Right cardiac atrium (tissue), 5 donors: ENCODE results near the gene SIGLEC11. TPM values are rescaled to one million over a fixed set of nuclear protein-coding genes. Genes with fewer than 3 reads are reported as not detected.
"Not testable (repeated sequence)": the region's sequence is repeated elsewhere in the genome, so short reads cannot be mapped to it uniquely, and the experiment has no call there.

ENCODE experiments used
- ATAC-seq, 2 donors: fragments of 200-7000 bp; cut with Tn5 transposase; one replicate each; pipeline versions ENCODE4 v1.8.0 to v1.9.1; 2020; ENCODE audit warnings: moderate library complexity in 2 of 2, mild to moderate bottlenecking in 1 of 2
- DNase-seq, 3 donors: peaks; one replicate each; pipeline ENCODE4 v3.0.0-alpha.2; 2020
- H3K27ac ChIP-seq: one replicate; pipeline ENCODE4 v1.5.1; 2013; ENCODE audit warnings: mild to moderate bottlenecking, low read length, control low read depth, moderate library complexity
- H3K27me3 ChIP-seq: one replicate; pipeline ENCODE4 v1.6.1; 2013; ENCODE audit not compliant: control insufficient read depth, insufficient read depth
- H3K4me1 ChIP-seq: one replicate; pipeline ENCODE4 v1.6.1; 2013; ENCODE audit warnings: low read length; ENCODE audit not compliant: control insufficient read depth, insufficient read depth
- H3K4me3 ChIP-seq: one replicate; pipeline ENCODE4 v1.5.1; 2013; ENCODE audit warnings: low read length, control low read depth
- H3K9me3 ChIP-seq: one replicate; pipeline ENCODE4 v1.6.1; 2013; ENCODE audit warnings: low read length; ENCODE audit not compliant: control insufficient read depth
- WGBS: extraction: QIAGEN DNeasy Blood & Tissue Kit; methylation state at CpG from one replicate; pipeline ENCODE4 v1.1.7; 2013; 5-methylcytosine and 5-hydroxymethylcytosine counted together
- intact Hi-C, 4 donors: fragments of 100-400 bp; cut with DNase I; formaldehyde crosslinking; loops; one replicate each; pipeline versions ENCODE4 v1.11.0 to v1.14.0; 2022 to 2023
- polyA plus RNA-seq: library from polyadenylated mRNA; stranded (reverse); fragments of 200-250 nt; gene quantifications from one replicate; pipeline ENCODE4 v1.2.3, GENCODE V29; 2013
- total RNA-seq, 4 donors: library from RNA; stranded (reverse); fragmentation: NEBNext Ultra II Directional; extraction: Animal tissue kit (Norgen Biotek cat#: 25700); gene quantifications; one replicate each; pipeline ENCODE4 v1.2.1, GENCODE V29; 2021
- donor health status: healthy with polysubstance abuse.
- donor health status: DM: no; HTN: yes; CAD: no.
- donor health status: DM: no; HTN: no; CAD: no.
- donor health status: DM: no; HTN: yes; CAD: no; lungs with severe emphysema.
- donor health status: DM: yes; HTN: yes; CAD: no.

SIGLEC11 gene
- total and polyA plus RNA-seq, 5 donors: 0.64 to 1.6 (median 1.3) TPM

- no peak for ATAC-seq
- WGBS: 84% methylated on average over 13 of the region's 13 CpGs
- Histone ChIP-seq H3K9me3 (no peaks in the 10 kb centered on the region), H3K27ac (no peak overlapping the region), H3K4me3 (no peak overlapping the region), H3K27me3 (no peaks in the 10 kb centered on the region), H3K4me1 (no peaks in the 10 kb centered on the region)
- intact Hi-C loops: no loop called here
- no peak for DNase-seq
Observed at GRCh38 chr19:49950956-49951526, 9.9 kb downstream of the SIGLEC11 start.

- no peak for ATAC-seq
- H3K4me3 ChIP-seq: no peak overlapping the region
- no peaks in the 10 kb centered on the region for H3K4me1 ChIP-seq
- no peaks in the 10 kb centered on the region for H3K9me3 ChIP-seq
- no peak for DNase-seq
- H3K27ac ChIP-seq: no peak overlapping the region
- intact Hi-C loops: no loop called here
- no peaks in the 10 kb centered on the region for H3K27me3 ChIP-seq
- 85% methylated on average over 5 of the region's 5 CpGs for WGBS
Observed at GRCh38 chr19:49950590-49950948, 10.4 kb downstream of the SIGLEC11 start.

GRCh38 chr19:49949742-49950589 lies 11.0 kb downstream of the SIGLEC11 start:
- ATAC-seq: no peak
- Histone ChIP-seq H3K27me3 (no peaks in the 10 kb centered on the region), H3K4me3 (no peak overlapping the region), H3K4me1 (no peaks in the 10 kb centered on the region), H3K9me3 (no peaks in the 10 kb centered on the region), H3K27ac (no peak overlapping the region)
- intact Hi-C loops: no loop called here
- DNase-seq: no peak
- WGBS: 71% methylated on average over 11 of the region's 11 CpGs

- Histone ChIP-seq H3K27me3 (no peaks in the 10 kb centered on the region), H3K9me3 (no peaks in the 10 kb centered on the region), H3K4me3 (no peak overlapping the region), H3K27ac (no peak overlapping the region), H3K4me1 (no peaks in the 10 kb centered on the region)
- WGBS: 84% methylated on average over 8 of the region's 8 CpGs
- DNase-seq (no peak), ATAC-seq (no peak)
- intact Hi-C loops: no loop called here
Observed at GRCh38 chr19:49946415-49946814, 14.6 kb downstream of the SIGLEC11 start.

- H3K9me3 ChIP-seq, H3K4me1 ChIP-seq, intact Hi-C loops, ATAC-seq, H3K27ac ChIP-seq, H3K27me3 ChIP-seq, H3K4me3 ChIP-seq, DNase-seq: not testable (repeated sequence)
- WGBS: 80% methylated on average over 5 of the region's 5 CpGs
Observed at GRCh38 chr19:49944567-49944966, 16.4 kb downstream of the SIGLEC11 start.

GRCh38 chr19:49940482-49940791 lies 20.5 kb downstream of the SIGLEC11 start:
- no peak overlapping the region for H3K4me3 ChIP-seq
- H3K4me1 ChIP-seq: no peaks in the 10 kb centered on the region
- ATAC-seq: no peak
- H3K9me3 ChIP-seq: no peaks in the 10 kb centered on the region
- no peak overlapping the region for H3K27ac ChIP-seq
- intact Hi-C loops: no loop called here
- WGBS: 90% methylated on average over 5 of the region's 5 CpGs
- no peaks in the 10 kb centered on the region for H3K27me3 ChIP-seq
- DNase-seq: no peak

GRCh38 chr19:49939721-49940481 lies 21.1 kb downstream of the SIGLEC11 start:
- Histone ChIP-seq H3K27me3 (no peaks in the 10 kb centered on the region), H3K4me1 (no peaks in the 10 kb centered on the region), H3K9me3 (no peaks in the 10 kb centered on the region), H3K4me3 (no peak overlapping the region), H3K27ac (no peak overlapping the region)
- no peak for DNase-seq
- 75% methylated on average over 7 of the region's 7 CpGs for WGBS
- intact Hi-C loops: loop anchor here in 3 of 4 donors (2.0 to 5.0 kb wide), 2 partner anchors 42 to 43 kb away; no protein-coding TSS in a partner anchor
- ATAC-seq: no peak

GRCh38 chr19:49938662-49939061 lies 22.3 kb downstream of the SIGLEC11 start:
- no peaks in the 10 kb centered on the region for H3K27me3 ChIP-seq
- H3K27ac ChIP-seq: no peak overlapping the region
- intact Hi-C loops: loop anchor here in 3 of 4 donors (2.0 to 5.0 kb wide), 2 partner anchors 44 kb away; no protein-coding TSS in a partner anchor
- ATAC-seq (no peak), DNase-seq (no peak)
- no peaks in the 10 kb centered on the region for H3K9me3 ChIP-seq
- no peak overlapping the region for H3K4me3 ChIP-seq
- WGBS: 62% methylated on average over 4 of the region's 4 CpGs
- no peaks in the 10 kb centered on the region for H3K4me1 ChIP-seq

- Histone ChIP-seq H3K4me3 (no peak overlapping the region), H3K4me1 (no peaks in the 10 kb centered on the region), H3K27ac (no peak overlapping the region), H3K27me3 (no peaks in the 10 kb centered on the region), H3K9me3 (no peaks in the 10 kb centered on the region)
- 19% methylated on average over 35 of the region's 35 CpGs for WGBS
- DNase-seq: peak; percentile 78 to 91 (median 89)
- ATAC-seq: peak; percentile 85 to 87
- intact Hi-C loops: loop anchor here (1.0 to 5.0 kb wide), 3 partner anchors 44 to 45 kb away; no protein-coding TSS in a partner anchor
Observed at GRCh38 chr19:49937750-49938381, 23.1 kb downstream of the SIGLEC11 start.

- ATAC-seq (no peak), DNase-seq (no peak)
- no peaks in the 10 kb centered on the region for H3K27me3 ChIP-seq
- no peaks in the 10 kb centered on the region for H3K4me1 ChIP-seq
- intact Hi-C loops: loop anchor here in 2 of 4 donors (5.0 kb wide), 1 partner anchor 46 kb away; no protein-coding TSS in a partner anchor
- H3K27ac ChIP-seq: no peak overlapping the region
- 72% methylated on average over 5 of the region's 5 CpGs for WGBS
- H3K4me3 ChIP-seq: no peak overlapping the region
- no peaks in the 10 kb centered on the region for H3K9me3 ChIP-seq
Observed at GRCh38 chr19:49936549-49936948, 24.4 kb downstream of the SIGLEC11 start.
